ENCODE data around the gene BRI3.

The BRI3 gene

DNA sequence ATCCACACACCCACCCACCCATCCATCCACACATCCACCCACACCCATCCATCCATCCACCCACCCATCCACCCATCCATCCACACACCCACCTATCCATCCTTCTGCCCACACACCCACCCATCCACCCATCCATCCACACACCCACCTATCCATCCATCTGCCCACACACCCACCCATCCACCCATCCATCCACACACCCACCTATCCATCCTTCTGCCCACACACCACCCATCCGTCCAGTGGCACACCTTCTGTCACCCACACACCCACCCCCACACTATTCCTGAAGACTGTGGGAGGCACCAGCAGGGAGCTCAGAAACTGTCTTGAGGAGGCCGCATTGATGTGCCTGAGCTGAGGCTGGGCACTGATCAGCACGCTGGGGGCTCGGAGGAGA is 38.6 kb upstream of the BRI3 start:
- Histone ChIP-seq H3K9ac (ENCODE audit: low read length) (no peak overlapping the region), H3K4ac (ENCODE audit: low read depth, low read length) (no peak overlapping the region), H4K12ac (ENCODE audit: low read depth, low read length) (no peak overlapping the region), H3K27me3 (ENCODE audit: insufficient read depth, low read length) (no peaks in the 10 kb centered on the region), H3K79me1 (ENCODE audit: low read length) (no peaks in the 10 kb centered on the region), H3K23ac (ENCODE audit: low read length) (no peak overlapping the region), H2BK120ac (ENCODE audit: insufficient read depth, low read length, poor library complexity) (no peak overlapping the region), H2BK12ac (ENCODE audit: low read length) (no peak overlapping the region), H4K91ac (ENCODE audit: low read depth, low read length) (no peak overlapping the region), H3K4me3 (ENCODE audit: low read depth, low read length) (no peak overlapping the region), H3K9me3 (ENCODE audit: insufficient read depth, low read depth, low read length) (peaks cover 4% of the 10 kb centered on the region), H3K4me1 (ENCODE audit: control insufficient read depth in 1 of 2, insufficient read depth in 2 of 2, low read length in 2 of 2) (peaks cover 0 to 2% of the 10 kb centered on the region in 2 experiments), H4K8ac (ENCODE audit: low read depth, low read length) (no peak overlapping the region), H2BK5ac (ENCODE audit: low read depth, low read length, poor library complexity) (no peak overlapping the region), H2AFZ (ENCODE audit: insufficient read depth, low read length, poor library complexity) (no peak overlapping the region), H3K27ac (ENCODE audit: low read depth, low read length) (no peak overlapping the region), H3K79me2 (ENCODE audit: control insufficient read depth, insufficient read depth, low read length, poor library complexity) (no peaks in the 10 kb centered on the region), H2AK5ac (ENCODE audit: low read length) (no peak overlapping the region), H3K18ac (ENCODE audit: low read length) (no peak overlapping the region), H3K4me2 (ENCODE audit: low read length) (no peak overlapping the region), H3K14ac (ENCODE audit: low read length) (no peak overlapping the region), H3K36me3 (ENCODE audit: control insufficient read depth in 1 of 2, insufficient read depth in 2 of 2, low read length in 2 of 2) (peaks cover 10 to 13% of the 10 kb centered on the region in 2 experiments)
- no CpG with 5 or more reads among the region's 4 CpGs for WGBS (ENCODE audit: extremely low coverage, insufficient coverage, insufficient read length)
- DNase-seq = no peak

DNA sequence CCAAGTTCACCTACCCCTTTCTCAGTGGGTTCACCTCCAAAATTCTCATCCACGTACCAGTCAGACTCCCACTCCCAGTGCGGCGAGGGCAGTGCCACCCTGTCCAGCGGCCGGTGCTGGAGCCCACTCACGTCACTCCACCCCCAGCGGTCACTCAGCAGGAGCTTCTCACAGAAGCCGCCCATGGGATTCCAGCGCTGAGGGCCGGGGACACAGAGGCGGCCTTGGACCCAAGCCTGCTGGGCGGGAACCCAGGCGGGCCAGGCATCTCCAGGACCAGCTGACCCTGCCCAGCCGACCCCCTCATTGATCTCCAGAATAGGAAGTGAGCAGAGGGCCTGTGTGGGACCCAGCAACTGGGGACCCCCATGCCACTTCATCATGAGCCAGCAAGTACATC is 36.6 kb upstream of the BRI3 start:
- no peak overlapping the region for H4K91ac ChIP-seq (ENCODE audit: low read depth, low read length)
- WGBS (ENCODE audit: extremely low coverage, insufficient coverage, insufficient read length) = no CpG with 5 or more reads among the region's 14 CpGs

DNA sequence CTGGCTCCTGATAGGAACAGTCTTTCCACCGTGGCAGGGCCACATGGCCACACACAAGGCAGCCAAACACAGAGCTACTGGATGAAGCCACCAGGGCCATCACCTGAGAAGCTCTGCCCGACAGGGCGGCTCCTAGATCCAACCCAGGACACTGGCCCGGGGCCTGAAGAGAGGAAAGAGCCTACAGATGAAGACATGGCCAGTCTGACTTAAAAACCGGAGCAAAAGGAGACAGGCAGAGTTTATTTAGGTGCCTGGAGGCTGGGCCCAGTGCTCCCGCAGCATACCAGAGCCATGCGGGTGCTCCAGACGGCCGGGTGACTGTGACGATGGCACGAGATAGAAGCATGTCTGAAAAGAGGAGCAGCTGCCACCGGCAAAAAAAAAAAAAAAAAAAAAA is 33.3 kb upstream of the BRI3 start:
- Histone ChIP-seq H2AFZ (ENCODE audit: insufficient read depth, low read length, poor library complexity) (no peak overlapping the region), H3K79me1 (ENCODE audit: low read length) (peaks cover 6% of the 10 kb centered on the region), H3K4me2 (ENCODE audit: low read length) (no peak overlapping the region), H2BK120ac (ENCODE audit: insufficient read depth, low read length, poor library complexity) (no peak overlapping the region), H4K8ac (ENCODE audit: low read depth, low read length) (no peak overlapping the region), H3K79me2 (ENCODE audit: control insufficient read depth, insufficient read depth, low read length, poor library complexity) (peaks cover 6% of the 10 kb centered on the region), H3K9me3 (ENCODE audit: insufficient read depth, low read depth, low read length) (no peaks in the 10 kb centered on the region), H4K91ac (ENCODE audit: low read depth, low read length) (no peak overlapping the region), H3K4me1 (ENCODE audit: control insufficient read depth in 1 of 2, insufficient read depth in 2 of 2, low read length in 2 of 2) (peaks cover 3 to 9% of the 10 kb centered on the region in 2 experiments), H3K23ac (ENCODE audit: low read length) (no peak overlapping the region), H4K12ac (ENCODE audit: low read depth, low read length) (no peak overlapping the region), H2BK12ac (ENCODE audit: low read length) (no peak overlapping the region), H3K27me3 (ENCODE audit: insufficient read depth, low read length) (no peaks in the 10 kb centered on the region), H2AK5ac (ENCODE audit: low read length) (no peak overlapping the region), H2BK5ac (ENCODE audit: low read depth, low read length, poor library complexity) (no peak overlapping the region), H3K27ac (ENCODE audit: low read depth, low read length) (no peak overlapping the region), H3K36me3 (ENCODE audit: control insufficient read depth in 1 of 2, insufficient read depth in 2 of 2, low read length in 2 of 2) (peaks cover 0 to 7% of the 10 kb centered on the region in 2 experiments), H3K9ac (ENCODE audit: low read length) (no peak overlapping the region), H3K14ac (ENCODE audit: low read length) (no peak overlapping the region), H3K18ac (ENCODE audit: low read length) (no peak overlapping the region), H3K4me3 (ENCODE audit: low read depth, low read length) (no peak overlapping the region), H3K4ac (ENCODE audit: low read depth, low read length) (no peak overlapping the region)
- DNase-seq = peak; percentile 97 to 98
- WGBS (ENCODE audit: extremely low coverage, insufficient coverage, insufficient read length) = no CpG with 5 or more reads among the region's 12 CpGs

More for the DNA sequence above, 36.6 kb upstream of the BRI3 start:
- no peak overlapping the region for H3K14ac ChIP-seq (ENCODE audit: low read length)
- no peak overlapping the region for H3K23ac ChIP-seq (ENCODE audit: low read length)
- H4K12ac ChIP-seq (ENCODE audit: low read depth, low read length) = no peak overlapping the region
- no peak overlapping the region for H3K9ac ChIP-seq (ENCODE audit: low read length)
- no peak overlapping the region for H2AK5ac ChIP-seq (ENCODE audit: low read length)
- no peak overlapping the region for H3K4me2 ChIP-seq (ENCODE audit: low read length)
- no peaks in the 10 kb centered on the region for H3K27me3 ChIP-seq (ENCODE audit: insufficient read depth, low read length)
- H3K36me3 ChIP-seq (ENCODE audit: control insufficient read depth in 1 of 2, insufficient read depth in 2 of 2, low read length in 2 of 2) = peaks cover 5 to 10% of the 10 kb centered on the region in 2 experiments
- H3K79me1 ChIP-seq (ENCODE audit: low read length) = no peaks in the 10 kb centered on the region
- no peak overlapping the region for H3K18ac ChIP-seq (ENCODE audit: low read length)
- H3K9me3 ChIP-seq (ENCODE audit: insufficient read depth, low read depth, low read length) = no peaks in the 10 kb centered on the region
- H3K27ac ChIP-seq (ENCODE audit: low read depth, low read length) = no peak overlapping the region
- no peaks in the 10 kb centered on the region for H3K4me1 ChIP-seq (ENCODE audit: control insufficient read depth in 1 of 2, insufficient read depth in 2 of 2, low read length in 2 of 2)
- H4K8ac ChIP-seq (ENCODE audit: low read depth, low read length) = no peak overlapping the region
- no peak overlapping the region for H2BK12ac ChIP-seq (ENCODE audit: low read length)
- no peak overlapping the region for H2BK5ac ChIP-seq (ENCODE audit: low read depth, low read length, poor library complexity)
- H3K79me2 ChIP-seq (ENCODE audit: control insufficient read depth, insufficient read depth, low read length, poor library complexity) = no peaks in the 10 kb centered on the region
- DNase-seq = no peak
- H2BK120ac ChIP-seq (ENCODE audit: insufficient read depth, low read length, poor library complexity) = no peak overlapping the region
- H3K4ac ChIP-seq (ENCODE audit: low read depth, low read length) = no peak overlapping the region
- H3K4me3 ChIP-seq (ENCODE audit: low read depth, low read length) = no peak overlapping the region
- no peak overlapping the region for H2AFZ ChIP-seq (ENCODE audit: insufficient read depth, low read length, poor library complexity)

DNA sequence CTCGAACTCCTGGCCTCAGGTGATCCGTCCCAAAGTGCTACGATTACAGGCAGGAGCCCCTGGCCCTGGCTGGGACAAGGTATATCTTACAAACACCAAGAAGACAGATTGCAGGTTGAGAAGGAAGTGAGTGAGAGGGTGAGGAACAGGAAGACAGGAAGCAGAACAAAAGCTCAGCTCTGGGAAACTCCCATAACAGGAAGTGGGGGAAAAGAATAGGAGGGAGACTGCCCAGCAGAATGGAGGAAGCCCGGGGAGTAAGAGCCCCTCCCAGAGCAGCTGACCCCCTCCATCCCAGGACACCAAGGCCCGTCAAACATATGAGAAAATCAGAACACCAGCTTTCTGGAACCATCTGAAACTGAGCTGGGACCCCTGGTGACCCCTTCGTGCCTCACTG is 32.4 kb upstream of the BRI3 start:
- Histone ChIP-seq H3K9ac (ENCODE audit: low read length) (no peak overlapping the region), H3K9me3 (ENCODE audit: insufficient read depth, low read depth, low read length) (no peaks in the 10 kb centered on the region), H3K23ac (ENCODE audit: low read length) (no peak overlapping the region), H4K91ac (ENCODE audit: low read depth, low read length) (no peak overlapping the region), H3K4me1 (ENCODE audit: control insufficient read depth in 1 of 2, insufficient read depth in 2 of 2, low read length in 2 of 2) (peaks cover 3 to 9% of the 10 kb centered on the region in 2 experiments), H3K18ac (ENCODE audit: low read length) (no peak overlapping the region), H3K27me3 (ENCODE audit: insufficient read depth, low read length) (no peaks in the 10 kb centered on the region), H2BK12ac (ENCODE audit: low read length) (no peak overlapping the region), H2BK5ac (ENCODE audit: low read depth, low read length, poor library complexity) (no peak overlapping the region), H2BK120ac (ENCODE audit: insufficient read depth, low read length, poor library complexity) (no peak overlapping the region), H4K8ac (ENCODE audit: low read depth, low read length) (peak overlapping the region; percentile 61), H3K27ac (ENCODE audit: low read depth, low read length) (no peak overlapping the region), H2AK5ac (ENCODE audit: low read length) (peak overlapping the region; percentile 55), H3K14ac (ENCODE audit: low read length) (no peak overlapping the region), H3K79me2 (ENCODE audit: control insufficient read depth, insufficient read depth, low read length, poor library complexity) (peaks cover 6% of the 10 kb centered on the region), H4K12ac (ENCODE audit: low read depth, low read length) (no peak overlapping the region), H3K4me2 (ENCODE audit: low read length) (no peak overlapping the region), H2AFZ (ENCODE audit: insufficient read depth, low read length, poor library complexity) (no peak overlapping the region), H3K79me1 (ENCODE audit: low read length) (peaks cover 6% of the 10 kb centered on the region), H3K4me3 (ENCODE audit: low read depth, low read length) (no peak overlapping the region), H3K4ac (ENCODE audit: low read depth, low read length) (no peak overlapping the region), H3K36me3 (ENCODE audit: control insufficient read depth in 1 of 2, insufficient read depth in 2 of 2, low read length in 2 of 2) (peaks cover 0 to 3% of the 10 kb centered on the region in 2 experiments)
- WGBS (ENCODE audit: extremely low coverage, insufficient coverage, insufficient read length) = no CpG with 5 or more reads among the region's 6 CpGs
- peak; percentile 9 to 41 for DNase-seq
